Activated T-cell treated with anti-CD3 and anti-CD28 coated beads for 48 hours (primary cell): ENCODE data around the gene OVCH1.
"Not testable (repeated sequence)": the region's sequence is repeated elsewhere in the genome, so short reads cannot be mapped to it uniquely, and the experiment has no call there.

Source experiments
- DNase-seq: peaks from one replicate; pipeline ENCODE4 v3.0.0-alpha.2; 2020; ENCODE audit warnings: low read depth

OVCH1 gene

DNA sequence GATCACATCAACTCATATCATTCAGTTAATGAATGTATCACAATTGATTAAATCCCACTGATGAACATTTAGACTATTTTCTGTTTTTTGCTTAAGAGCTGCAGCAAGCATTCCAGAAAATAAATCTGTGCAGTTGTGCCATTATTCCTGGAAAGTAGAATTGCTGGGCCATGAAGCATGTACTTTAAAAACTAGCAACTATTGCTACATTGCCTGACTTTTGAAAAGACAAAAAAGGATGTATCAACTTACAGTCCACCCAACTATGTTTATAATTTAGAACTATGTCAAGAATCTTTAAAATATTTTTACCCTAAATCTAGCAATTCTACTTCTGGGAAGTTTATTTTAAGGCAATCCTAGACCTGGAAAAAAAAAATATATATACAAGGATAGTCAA is 83.1 kb downstream of the OVCH1 start:
- DNase-seq, result no peak

GRCh38 chr12:29405561-29405960 is 91.9 kb downstream of the OVCH1 start:
- no peak for DNase-seq

DNA sequence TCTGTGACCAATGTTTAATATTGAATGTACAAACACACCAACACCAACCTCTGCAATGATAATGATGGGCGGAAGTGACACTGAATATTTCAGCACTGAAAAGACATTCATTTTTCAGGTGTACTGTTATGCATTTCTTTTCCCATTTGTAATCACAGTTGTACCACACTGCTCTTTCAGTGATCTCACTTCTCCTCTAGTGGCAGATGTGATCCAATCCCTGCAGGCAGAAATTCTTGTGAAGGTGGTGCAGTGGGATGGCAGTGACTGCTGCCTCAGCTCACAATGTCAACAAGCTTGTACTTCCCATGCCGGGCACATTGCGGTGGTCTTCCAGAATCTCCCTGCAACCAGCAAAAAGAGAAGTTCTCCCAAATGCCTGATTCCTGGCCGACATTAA is 93.5 kb downstream of the OVCH1 start:
- no peak for DNase-seq

DNA sequence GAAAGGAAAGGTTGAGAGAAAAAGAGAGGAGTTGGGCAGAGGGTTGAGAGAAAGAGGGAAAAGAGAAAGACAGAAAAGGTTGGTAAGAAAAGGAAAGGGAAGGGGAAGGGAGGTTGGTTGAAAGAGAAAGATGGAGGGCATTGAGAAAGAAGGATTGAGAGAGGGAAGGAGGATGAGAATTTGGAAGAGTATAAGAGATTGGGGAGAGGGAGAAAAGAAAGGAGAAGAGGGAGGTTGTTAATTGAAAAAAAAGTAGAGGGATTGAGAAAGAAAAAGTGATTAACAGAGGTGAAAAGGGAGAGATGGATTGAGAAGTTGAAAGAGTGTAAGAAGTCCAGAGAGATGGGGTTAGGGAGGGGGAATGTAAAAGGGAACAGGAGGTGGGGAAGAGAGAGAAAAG is 95.0 kb downstream of the OVCH1 start:
- no peak for DNase-seq

GRCh38 chr12:29398495-29398894 is 99.0 kb downstream of the OVCH1 start:
- no peak for DNase-seq

DNA sequence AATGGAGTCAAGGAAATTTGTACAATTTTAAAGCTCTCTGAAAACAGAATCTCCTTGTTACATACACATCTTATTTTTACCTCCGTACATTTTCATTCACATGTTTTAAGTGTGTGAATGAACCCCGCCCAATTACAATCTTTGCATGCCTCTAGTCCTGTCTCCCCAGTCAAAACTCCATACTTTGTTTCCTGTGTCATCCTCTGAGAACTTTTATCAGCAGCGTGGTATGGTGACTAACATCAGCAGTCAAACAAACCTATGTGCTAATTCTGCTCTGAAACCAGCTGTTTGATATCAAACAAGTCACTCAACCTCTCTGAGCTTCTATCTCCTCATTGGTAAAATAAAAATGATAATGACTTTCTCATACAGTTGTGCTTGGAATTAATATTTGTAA is 100.7 kb downstream of the OVCH1 start:
- no peak for DNase-seq

DNA sequence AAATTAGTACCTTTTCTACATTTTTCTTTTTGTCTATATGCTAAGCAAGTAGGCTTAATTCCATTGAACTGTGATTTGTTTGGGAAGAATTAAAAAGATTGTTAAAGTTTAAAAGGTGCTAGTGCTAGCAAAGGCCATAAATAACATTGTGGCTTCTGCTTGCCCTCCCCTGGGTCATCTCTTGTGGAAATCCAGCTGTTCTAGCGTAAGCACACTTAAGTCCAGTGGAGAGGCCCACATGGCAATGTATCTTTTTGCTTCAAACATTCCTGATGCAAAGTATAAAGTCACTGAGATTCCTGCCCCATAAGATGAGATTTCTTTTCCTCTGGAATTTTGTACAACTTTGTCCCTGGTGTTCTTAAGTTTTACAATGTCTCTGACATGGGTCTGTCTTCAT is 102.1 kb downstream of the OVCH1 start:
- no peak for DNase-seq

DNA sequence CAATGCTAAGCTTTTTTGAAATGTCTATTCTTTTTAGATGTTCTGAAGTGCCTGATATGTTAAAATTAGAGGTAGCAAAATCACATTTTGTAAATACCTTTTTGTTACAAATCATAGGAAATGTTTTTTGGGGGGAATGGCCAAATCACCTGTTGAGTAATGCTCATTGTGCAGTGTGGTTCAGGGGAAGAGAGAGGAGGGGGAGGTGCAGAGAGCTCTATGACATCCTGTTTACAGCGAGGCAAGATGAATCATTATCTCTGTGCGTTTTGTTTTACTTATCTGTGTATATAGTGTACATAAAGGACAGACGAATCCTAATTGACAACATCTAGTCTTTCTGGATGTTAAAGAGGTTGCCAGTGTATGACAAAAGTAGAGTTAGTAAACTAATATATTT is 107.1 kb downstream of the OVCH1 start:
- not testable (repeated sequence) for DNase-seq

- DNase-seq, result no peak
These were observed 108.1 kb downstream of the OVCH1 start for GRCh38 chr12:29389295-29389919.

DNA sequence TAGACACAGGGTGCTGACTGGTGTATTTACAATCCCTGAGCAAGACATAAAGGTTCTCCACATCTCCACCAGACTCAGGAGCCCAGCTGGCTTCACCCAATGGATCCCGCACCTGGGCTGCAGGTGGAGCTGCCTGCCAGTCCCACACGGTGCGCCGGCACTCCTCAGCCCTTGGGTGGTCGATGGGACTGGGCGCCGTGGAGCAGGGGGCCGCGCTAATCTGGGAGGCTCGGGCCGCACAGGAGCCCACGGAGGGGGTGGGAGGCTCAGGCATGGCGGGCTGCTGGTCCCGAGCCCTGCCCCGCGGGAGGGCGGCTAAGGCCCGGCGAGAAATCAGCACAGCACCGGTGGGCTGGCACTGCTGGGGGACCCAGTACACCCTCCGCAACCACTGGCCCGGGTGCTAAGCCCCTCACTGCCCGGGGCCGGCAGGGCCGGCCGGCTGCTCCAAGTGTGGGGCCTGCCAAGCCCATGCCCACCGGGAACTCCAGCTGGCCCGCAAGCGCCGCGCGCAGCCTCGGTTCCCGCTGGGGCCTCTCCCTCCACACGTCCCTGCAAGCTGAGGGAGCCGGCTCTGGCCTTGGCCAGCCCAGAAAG is 111.3 kb downstream of the OVCH1 start:
- not testable (repeated sequence) for DNase-seq

DNA sequence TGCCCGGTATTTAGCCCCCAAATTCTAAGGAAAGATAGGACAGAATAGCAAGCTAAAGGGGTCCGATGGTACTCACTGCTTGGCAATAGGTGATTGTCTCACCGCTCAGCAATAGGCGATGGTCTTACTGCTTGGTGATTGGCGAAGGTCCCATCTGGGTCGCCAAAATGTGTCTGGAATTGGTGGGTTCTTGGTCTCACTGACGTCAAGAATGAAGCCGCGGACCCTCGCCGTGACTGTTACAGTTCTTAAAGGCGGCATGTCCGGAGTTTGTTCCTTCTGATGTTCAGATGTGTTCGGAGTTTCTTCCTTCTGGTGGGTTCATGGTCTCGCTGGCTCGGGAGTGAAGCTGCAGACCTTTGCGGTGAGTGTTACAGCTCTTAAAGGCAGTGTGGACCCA is 112.3 kb downstream of the OVCH1 start:
- DNase-seq, result not testable (repeated sequence)

DNA sequence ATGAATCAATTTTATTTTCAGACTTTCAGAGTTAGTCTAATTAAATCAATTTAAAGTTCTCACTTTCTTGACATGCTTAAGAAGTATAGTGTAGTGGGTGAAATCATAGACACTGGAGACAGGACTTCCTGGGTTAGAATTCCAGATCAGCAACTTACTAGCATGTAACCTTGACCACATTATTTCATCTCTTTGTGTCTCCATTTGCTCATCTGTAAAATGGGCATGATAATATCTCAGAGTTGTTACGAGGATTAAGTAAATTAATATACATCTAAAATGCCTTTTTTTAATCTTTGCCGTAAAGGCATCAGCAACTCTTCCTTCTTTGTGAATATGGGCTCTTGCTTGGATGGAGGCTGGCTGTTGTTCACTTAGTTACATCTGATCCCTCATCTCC is 115.2 kb downstream of the OVCH1 start:
- no peak for DNase-seq

DNA sequence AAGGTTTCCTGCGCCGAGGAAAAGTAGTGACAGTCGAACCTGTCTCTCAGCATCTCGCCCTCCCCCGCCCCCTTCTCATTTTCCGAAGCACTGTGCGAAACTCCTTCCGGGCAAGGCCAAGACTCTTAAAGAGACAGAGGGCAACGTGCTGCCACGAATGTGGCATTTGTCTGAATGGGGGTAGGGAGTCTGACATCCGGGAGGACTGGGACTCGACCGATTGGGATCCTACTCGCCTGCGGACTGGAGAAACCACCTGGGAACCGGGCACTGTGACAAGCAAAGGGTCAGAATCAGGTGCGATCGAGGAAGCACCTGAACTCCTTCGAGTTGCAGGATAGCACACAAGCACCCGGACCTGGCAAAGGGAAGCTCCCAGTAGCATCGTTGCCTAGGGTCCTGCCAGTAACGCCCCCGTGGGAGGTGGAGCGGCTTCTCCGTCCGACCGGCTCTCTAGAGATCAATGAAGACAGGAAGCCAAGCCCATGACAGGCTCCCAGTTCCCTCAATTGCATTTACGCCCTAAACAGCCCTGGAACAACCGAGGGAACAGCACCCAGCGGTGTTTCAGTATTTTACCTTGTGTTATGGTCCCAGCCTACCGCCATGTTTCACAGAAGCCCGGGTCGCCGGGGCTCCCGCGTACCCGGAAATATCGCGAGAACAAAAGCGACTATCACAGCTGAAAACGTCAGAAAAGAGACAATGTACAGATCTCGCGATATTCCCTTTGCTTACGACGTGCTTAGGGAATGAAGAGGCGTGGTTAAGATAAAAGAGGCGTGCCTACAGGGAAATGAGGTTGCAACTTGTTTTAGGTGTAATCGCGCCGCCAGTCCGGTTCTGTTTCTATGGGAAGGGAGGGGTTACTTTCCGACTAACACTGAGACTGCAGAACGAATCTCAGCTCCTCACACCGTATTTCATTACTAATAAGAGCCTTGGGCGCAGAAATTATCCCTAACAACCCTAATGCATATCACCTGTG is 116.7 kb downstream of the OVCH1 start, which contains the start of gene ERGIC2:
TSS of gene ERGIC2 (minus strand) at position 637 of the 988 bp plus-strand sequence. CDS start 9,539 bp downstream, outside the sequence.
- DNase-seq, result peak; percentile 81
